Adrenal gland (tissue), 12 donors: ENCODE results near the gene VEGFC. TPM values are rescaled to one million over a fixed set of nuclear protein-coding genes. Genes with fewer than 3 reads are reported as not detected.

ENCODE experiments used
- DNase-seq, 7 donors: peaks; one replicate each; pipeline ENCODE4 v3.0.0-alpha.2; 2019 to 2020
- H3K27ac ChIP-seq, 5 donors: fragments of 200-600 bp; sonication (generic) in 4 of 5; 1 replicate in 3 of 5; 2 replicates in 2 of 5; pipeline versions ENCODE4 v1.5.1 to v1.8.0; 2016 to 2020; ENCODE audit warnings: mild to moderate bottlenecking in 1 of 5
- H3K27me3 ChIP-seq: fragments of 200-600 bp; 2 replicates; pipeline ENCODE4 v1.8.0; 2021
- H3K36me3 ChIP-seq, 2 donors: fragments of 200-600 bp; replicated peaks in 1 of 2; 1 replicate in 1 of 2; 2 replicates in 1 of 2; pipeline versions ENCODE4 v1.5.1 to v1.8.0; 2018 to 2022
- H3K4me1 ChIP-seq, 2 donors: fragments of 200-600 bp; replicated peaks in 1 of 2; 1 replicate in 1 of 2; 2 replicates in 1 of 2; pipeline versions ENCODE4 v1.5.1 to v1.8.0; 2018 to 2021
- H3K4me3 ChIP-seq, 4 donors: fragments of 200-600 bp; sonication (generic) in 3 of 4; one replicate each; pipeline ENCODE4 v1.5.1; 2016 to 2018
- H3K9me3 ChIP-seq, 3 donors: fragments of 200-600 bp; sonication (generic) in 1 of 3; replicated peaks in 1 of 3; 1 replicate in 2 of 3; 2 replicates in 1 of 3; pipeline versions ENCODE4 v1.5.1 to v1.8.0; 2016 to 2021
- POLR2A ChIP-seq, 2 donors: fragments of 450-650 bp; IDR thresholded peaks; one replicate each; pipeline ENCODE4 v1.6.1; 2017; ENCODE audit warnings: antibody characterized with exemption in 2 of 2, mild to moderate bottlenecking in 2 of 2, moderate library complexity in 1 of 2
- WGBS, 4 donors: extraction: QIAGEN DNeasy Blood & Tissue Kit in 2 of 4; methylation state at CpG; one replicate each; pipeline versions ENCODE4 v1.1.5 to v1.1.7; 2013 to 2017; 5-methylcytosine and 5-hydroxymethylcytosine counted together
- intact Hi-C, 2 donors: fragments of 100-400 bp; cut with DNase I; formaldehyde crosslinking; loops; one replicate each; pipeline versions ENCODE4 v1.14.1 to v1.15.0; 2022 to 2023
- polyA plus RNA-seq, 3 donors: library from polyadenylated mRNA; stranded (reverse); fragments of 200-250 nt in 2 of 3; fragments of 350-450 nt in 1 of 3; fragmentation: Illumina TruSeq in 1 of 3; extraction: RNeasy Lipid Tissue Mini Kit (QIAGEN cat#74804) in 1 of 3; gene quantifications; one replicate each; pipeline ENCODE4 v1.2.3, GENCODE V29; 2013 to 2014
- total RNA-seq, 9 donors: library from RNA; depleted of rRNA in 4 of 9; stranded (reverse); fragments of >200 nt in 4 of 9; fragments of 120-200 nt in 1 of 9; fragmentation: NEBNext Ultra II Directional in 1 of 9; extraction: Animal tissue kit (Norgen Biotek cat#: 25700) in 1 of 9; gene quantifications; one replicate each; pipeline versions ENCODE4 v1.1.0 to v1.2.4, GENCODE V29; 2013 to 2023
- TF ChIP-seq, protein P1 (sequence below), 6 experiments: fragments of 450-650 bp in 4 of 6; fragments of 200-600 bp in 2 of 6; sonication (generic) in 1 of 6; IDR thresholded peaks; 1 replicate in 5 of 6; 2 replicates in 1 of 6; pipeline versions ENCODE4 v1.5.1 to v1.8.0; 2016 to 2021; ENCODE audit warnings: antibody characterized with exemption in 6 of 6, mild to moderate bottlenecking in 2 of 6, moderate library complexity in 1 of 6
- donor health status: healthy with polysubstance abuse.
- donor health status: Bipolar disorder and iron deficiency.
- donor health status: DM: yes; HTN: yes; CAD: no.
- donor health status: DM: no; HTN: no; CAD: no.
- donor health status: DM: no; HTN: no; CAD: no.
- donor health status: DM: yes; HTN: yes; CAD: no.

Gene VEGFC
- total and polyA plus RNA-seq, 12 donors: 2.9 to 30.7 (median 8.2) TPM

DNA sequence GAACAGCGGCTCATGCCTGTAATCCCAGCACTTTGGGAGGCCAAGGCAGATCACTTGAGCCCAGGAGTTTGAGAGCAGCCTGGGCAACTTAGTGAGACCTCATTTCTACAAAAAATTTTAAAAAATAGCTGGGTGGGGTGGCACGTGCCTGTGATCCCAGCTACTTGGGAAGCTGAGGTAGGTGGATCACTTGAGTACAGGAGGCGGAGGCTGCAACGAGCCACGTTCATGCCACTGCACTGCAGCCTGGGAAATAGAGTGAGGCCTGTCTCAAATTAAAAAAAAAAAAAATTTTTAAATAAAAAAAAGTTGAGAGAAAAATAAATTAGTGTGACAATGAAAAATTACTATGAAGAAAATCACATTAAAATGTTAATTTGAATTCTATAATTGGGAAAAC, 10.5 kb downstream of the VEGFC start:
- Histone ChIP-seq H3K27me3 (no peaks in the 10 kb centered on the region), H3K9me3 (no peaks in the 10 kb centered on the region), H3K4me1 (peaks cover 5 to 38% of the 10 kb centered on the region in 2 donors), H3K36me3 (no peaks in the 10 kb centered on the region), H3K27ac (peak overlapping the region in 2 of 5 donors; percentile 7 to 69), H3K4me3 (no peak overlapping the region)
- intact Hi-C loops: no loop called here
- TF ChIP-seq, protein P1, sequence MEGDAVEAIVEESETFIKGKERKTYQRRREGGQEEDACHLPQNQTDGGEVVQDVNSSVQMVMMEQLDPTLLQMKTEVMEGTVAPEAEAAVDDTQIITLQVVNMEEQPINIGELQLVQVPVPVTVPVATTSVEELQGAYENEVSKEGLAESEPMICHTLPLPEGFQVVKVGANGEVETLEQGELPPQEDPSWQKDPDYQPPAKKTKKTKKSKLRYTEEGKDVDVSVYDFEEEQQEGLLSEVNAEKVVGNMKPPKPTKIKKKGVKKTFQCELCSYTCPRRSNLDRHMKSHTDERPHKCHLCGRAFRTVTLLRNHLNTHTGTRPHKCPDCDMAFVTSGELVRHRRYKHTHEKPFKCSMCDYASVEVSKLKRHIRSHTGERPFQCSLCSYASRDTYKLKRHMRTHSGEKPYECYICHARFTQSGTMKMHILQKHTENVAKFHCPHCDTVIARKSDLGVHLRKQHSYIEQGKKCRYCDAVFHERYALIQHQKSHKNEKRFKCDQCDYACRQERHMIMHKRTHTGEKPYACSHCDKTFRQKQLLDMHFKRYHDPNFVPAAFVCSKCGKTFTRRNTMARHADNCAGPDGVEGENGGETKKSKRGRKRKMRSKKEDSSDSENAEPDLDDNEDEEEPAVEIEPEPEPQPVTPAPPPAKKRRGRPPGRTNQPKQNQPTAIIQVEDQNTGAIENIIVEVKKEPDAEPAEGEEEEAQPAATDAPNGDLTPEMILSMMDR (IDR thresholded peaks at IDR 0.05): no peak
- TF ChIP-seq POLR2A (IDR thresholded peaks at IDR 0.05): no peak
- no peak for DNase-seq
- WGBS, 4 donors: 83 to 86% (median 84%) methylated on average over 5 of the region's 5 CpGs

DNA sequence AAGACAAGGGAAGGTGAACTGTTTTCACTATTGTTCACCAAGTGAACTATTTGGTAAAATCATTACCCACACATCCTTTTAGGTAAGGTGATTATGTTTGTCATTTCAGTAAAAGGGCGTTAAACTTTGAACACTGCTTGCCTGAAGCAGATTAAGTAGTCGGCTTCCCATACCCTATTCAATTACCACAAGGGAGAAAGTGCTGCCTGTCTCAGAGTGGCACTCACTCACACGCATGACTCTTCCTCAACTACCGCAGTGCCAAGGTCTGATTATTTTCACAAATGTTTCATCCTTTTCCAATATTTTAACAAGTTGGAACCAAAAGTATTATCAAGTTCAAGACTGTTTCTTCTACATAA, 11.0 kb downstream of the VEGFC start:
- Histone ChIP-seq H3K27ac (peak overlapping the region in 3 of 5 donors; percentile 7 to 69 (median 63)), H3K36me3 (no peaks in the 10 kb centered on the region), H3K4me3 (no peak overlapping the region), H3K27me3 (no peaks in the 10 kb centered on the region), H3K4me1 (peaks cover 5 to 38% of the 10 kb centered on the region in 2 donors), H3K9me3 (no peaks in the 10 kb centered on the region)
- intact Hi-C loops: no loop called here
- DNase-seq: no peak
- no peak for TF ChIP-seq POLR2A (IDR thresholded peaks at IDR 0.05)
- TF ChIP-seq, protein P1 (IDR thresholded peaks at IDR 0.05): no peak
- WGBS, 4 donors: 42 to 61% (median 48%) methylated on average over 4 of the region's 4 CpGs

DNA sequence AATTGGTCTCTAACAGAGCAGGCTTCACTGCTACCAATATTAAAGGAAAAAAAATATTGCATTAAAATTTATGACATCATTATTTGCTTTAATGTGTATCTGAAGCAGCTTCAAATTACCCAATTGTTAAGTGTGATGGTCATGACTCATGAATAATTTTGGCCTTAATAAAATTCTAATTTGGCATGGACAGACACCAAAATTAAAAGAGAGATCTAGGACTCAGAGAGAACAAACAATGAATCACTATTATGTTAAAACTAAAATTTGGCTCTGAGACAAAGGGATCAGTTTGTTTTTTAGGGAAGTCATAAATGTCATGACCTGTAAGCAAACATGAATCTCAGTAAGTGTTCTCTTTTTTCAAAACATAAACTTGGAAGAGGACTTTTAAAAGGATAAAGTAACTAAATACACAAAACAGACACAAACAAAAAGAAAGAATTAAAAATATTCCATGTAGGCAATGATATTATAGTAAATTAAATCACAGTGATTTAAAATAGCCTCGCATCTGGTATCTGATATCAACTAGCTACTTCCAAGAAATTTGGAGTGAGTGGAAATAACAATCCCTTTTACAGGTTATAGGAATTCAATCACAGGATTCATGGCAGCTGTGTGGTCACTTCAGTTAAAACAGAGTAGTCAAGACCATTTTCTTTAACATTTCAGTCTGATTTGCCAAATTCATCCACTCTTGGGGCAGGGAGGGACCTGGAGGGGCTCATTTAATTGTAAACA, 11.6 kb downstream of the VEGFC start:
- TF ChIP-seq POLR2A (IDR thresholded peaks at IDR 0.05): no peak
- TF ChIP-seq, protein P1 (IDR thresholded peaks at IDR 0.05): no peak
- Histone ChIP-seq H3K27ac (peak overlapping the region in 3 of 5 donors; percentile 7 to 69 (median 63)), H3K36me3 (no peaks in the 10 kb centered on the region), H3K4me1 (peaks cover 5 to 38% of the 10 kb centered on the region in 2 donors), H3K27me3 (no peaks in the 10 kb centered on the region), H3K9me3 (no peaks in the 10 kb centered on the region), H3K4me3 (no peak overlapping the region)
- WGBS, 4 donors: 18 to 33% (median 23%) methylated on average over 1 of the region's 1 CpG
- intact Hi-C loops: no loop called here
- no peak for DNase-seq

DNA sequence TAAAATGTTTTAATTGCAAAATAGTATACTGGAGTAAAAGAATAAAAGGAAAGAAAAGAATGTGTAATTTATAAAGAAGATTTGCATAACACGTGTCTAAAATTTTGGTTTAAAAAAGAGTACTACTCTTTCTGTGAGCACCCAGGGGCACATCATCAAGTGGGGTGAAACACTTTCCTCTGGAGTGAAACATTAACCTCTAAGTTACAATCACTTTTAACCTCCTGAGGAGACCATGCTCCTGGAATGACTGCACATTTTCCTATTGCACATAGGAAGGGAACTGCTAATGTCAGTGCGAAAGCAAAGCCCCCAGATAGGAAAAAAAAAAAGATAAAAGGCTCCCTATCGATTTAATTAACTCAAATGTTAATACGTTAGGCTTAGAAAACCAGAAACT, 13.3 kb downstream of the VEGFC start:
- no peak overlapping the region for H3K27ac ChIP-seq
- intact Hi-C loops: no loop called here
- H3K4me3 ChIP-seq: no peak overlapping the region
- peaks cover 5 to 38% of the 10 kb centered on the region in 2 donors for H3K4me1 ChIP-seq
- H3K36me3 ChIP-seq: no peaks in the 10 kb centered on the region
- H3K9me3 ChIP-seq: no peaks in the 10 kb centered on the region
- TF ChIP-seq POLR2A (IDR thresholded peaks at IDR 0.05): no peak
- TF ChIP-seq, protein P1 (IDR thresholded peaks at IDR 0.05): no peak
- no peaks in the 10 kb centered on the region for H3K27me3 ChIP-seq
- no peak for DNase-seq
- 86 to 91% (median 87%) methylated on average over 4 of the region's 4 CpGs for WGBS, 4 donors
